HG03565 (cell line): Measurements from ENCODE around the gene IGFLR1.

Experiments
- ATAC-seq: cut with Tn5 transposase; IDR thresholded peaks from one replicate; pipeline ENCODE4 v1.9.1; 2021; ENCODE audit warnings: mild to moderate bottlenecking, moderate library complexity; ENCODE audit not compliant: unreplicated experiment

IGFLR1 gene

GRCh38 chr19:35742121-35742724 lies at the start of gene IGFLR1:
Gene IGFLR1, minus strand, starts transcription at chr19:35742452. Its CDS starts 1,272 bp downstream, at chr19:35741180.
- ATAC-seq, result no peak

- no peak for ATAC-seq
Observed at GRCh38 chr19:35791814-35792279, 49.6 kb upstream of the IGFLR1 start.

GRCh38 chr19:35790981-35791813 lies 48.9 kb upstream of the IGFLR1 start:
- ATAC-seq, result no peak

- ATAC-seq, result no peak
Observed at GRCh38 chr19:35789978-35790944, 48.0 kb upstream of the IGFLR1 start.

- ATAC-seq, result no peak
Observed at GRCh38 chr19:35789195-35789977, 47.1 kb upstream of the IGFLR1 start.

GRCh38 chr19:35788205-35788960 lies 46.1 kb upstream of the IGFLR1 start:
- no peak for ATAC-seq

GRCh38 chr19:35787227-35787799 lies 45.1 kb upstream of the IGFLR1 start:
- ATAC-seq, result no peak

GRCh38 chr19:35786299-35787160 lies 44.3 kb upstream of the IGFLR1 start:
- no peak for ATAC-seq

- no peak for ATAC-seq
Observed at GRCh38 chr19:35785339-35785627, 43.0 kb upstream of the IGFLR1 start.

- no peak for ATAC-seq
Observed at GRCh38 chr19:35784503-35785338, 42.5 kb upstream of the IGFLR1 start.

- no peak for ATAC-seq
Observed at GRCh38 chr19:35783469-35784434, 41.5 kb upstream of the IGFLR1 start.

GRCh38 chr19:35782589-35782988 lies 40.3 kb upstream of the IGFLR1 start:
- ATAC-seq, result no peak

- ATAC-seq, result no peak
Observed at GRCh38 chr19:35781650-35782049, 39.4 kb upstream of the IGFLR1 start.

GRCh38 chr19:35780717-35781116 lies 38.5 kb upstream of the IGFLR1 start:
- ATAC-seq, result no peak

- no peak for ATAC-seq
Observed at GRCh38 chr19:35780058-35780457, 37.8 kb upstream of the IGFLR1 start.

- no peak for ATAC-seq
Observed at GRCh38 chr19:35779033-35779432, 36.8 kb upstream of the IGFLR1 start.

- ATAC-seq, result no peak
Observed at GRCh38 chr19:35777961-35778360, 35.7 kb upstream of the IGFLR1 start.
